GM18870 (cell line): Measurements from ENCODE around the gene LPAR2.
A peak's percentile ranks its signal among the peaks of the same experiment; 100 is the strongest.
"Not testable (repeated sequence)": the region's sequence is repeated elsewhere in the genome, so short reads cannot be mapped to it uniquely, and the experiment has no call there.

ENCODE experiments used
- ATAC-seq: cut with Tn5 transposase; IDR thresholded peaks from one replicate; pipeline ENCODE4 v1.9.1; 2021; ENCODE audit warnings: moderate library complexity; ENCODE audit not compliant: unreplicated experiment

Gene LPAR2

GRCh38 chr19:19627621-19628500, at the start of gene LPAR2:
LPAR2 (minus strand) TSS chr19:19628220; CDS start chr19:19627275, 945 bp downstream.
- no peak for ATAC-seq

GRCh38 chr19:19677579-19677978, 49.6 kb upstream of the LPAR2 start:
- no peak for ATAC-seq

- no peak for ATAC-seq
These were observed 46.3 kb upstream of the LPAR2 start for GRCh38 chr19:19674315-19674714.

- ATAC-seq: no peak
These were observed 44.8 kb upstream of the LPAR2 start for GRCh38 chr19:19672816-19673215.

GRCh38 chr19:19670070-19670551, 42.1 kb upstream of the LPAR2 start:
- no peak for ATAC-seq

GRCh38 chr19:19668230-19669012, 40.4 kb upstream of the LPAR2 start, which contains the start of gene ZNF101:
ZNF101 (plus strand) TSS chr19:19668839; CDS start chr19:19668964, 125 bp downstream.
- peak; percentile 59 for ATAC-seq

GRCh38 chr19:19665420-19665948, 37.5 kb upstream of the LPAR2 start:
- not testable (repeated sequence) for ATAC-seq

- peak; percentile 72 for ATAC-seq
These were observed 35.5 kb upstream of the LPAR2 start, which contains the start of gene ATP13A1 for GRCh38 chr19:19663256-19664120. ATP13A1 (minus strand) TSS chr19:19663676; CDS start chr19:19663666, 10 bp downstream.

- no peak for ATAC-seq
These were observed 34.8 kb upstream of the LPAR2 start for GRCh38 chr19:19662871-19663255.

GRCh38 chr19:19662344-19662743, 34.3 kb upstream of the LPAR2 start:
- no peak for ATAC-seq

GRCh38 chr19:19661675-19662251, 33.7 kb upstream of the LPAR2 start:
- peak; percentile 36 for ATAC-seq

- ATAC-seq: no peak
These were observed 33.2 kb upstream of the LPAR2 start for GRCh38 chr19:19661141-19661674.

- no peak for ATAC-seq
These were observed 31.7 kb upstream of the LPAR2 start for GRCh38 chr19:19659646-19660245.

GRCh38 chr19:19657397-19657783, 29.4 kb upstream of the LPAR2 start:
- ATAC-seq: no peak

- ATAC-seq: no peak
These were observed 28.7 kb upstream of the LPAR2 start for GRCh38 chr19:19656451-19657396.

- ATAC-seq: no peak
These were observed 27.8 kb upstream of the LPAR2 start for GRCh38 chr19:19655641-19656343.

GRCh38 chr19:19655051-19655594, 27.1 kb upstream of the LPAR2 start:
- no peak for ATAC-seq
